Measurements from ENCODE around the gene UBE2J2.
A peak's percentile ranks its signal among the peaks of the same experiment; 100 is the strongest.

Gene UBE2J2

DNA sequence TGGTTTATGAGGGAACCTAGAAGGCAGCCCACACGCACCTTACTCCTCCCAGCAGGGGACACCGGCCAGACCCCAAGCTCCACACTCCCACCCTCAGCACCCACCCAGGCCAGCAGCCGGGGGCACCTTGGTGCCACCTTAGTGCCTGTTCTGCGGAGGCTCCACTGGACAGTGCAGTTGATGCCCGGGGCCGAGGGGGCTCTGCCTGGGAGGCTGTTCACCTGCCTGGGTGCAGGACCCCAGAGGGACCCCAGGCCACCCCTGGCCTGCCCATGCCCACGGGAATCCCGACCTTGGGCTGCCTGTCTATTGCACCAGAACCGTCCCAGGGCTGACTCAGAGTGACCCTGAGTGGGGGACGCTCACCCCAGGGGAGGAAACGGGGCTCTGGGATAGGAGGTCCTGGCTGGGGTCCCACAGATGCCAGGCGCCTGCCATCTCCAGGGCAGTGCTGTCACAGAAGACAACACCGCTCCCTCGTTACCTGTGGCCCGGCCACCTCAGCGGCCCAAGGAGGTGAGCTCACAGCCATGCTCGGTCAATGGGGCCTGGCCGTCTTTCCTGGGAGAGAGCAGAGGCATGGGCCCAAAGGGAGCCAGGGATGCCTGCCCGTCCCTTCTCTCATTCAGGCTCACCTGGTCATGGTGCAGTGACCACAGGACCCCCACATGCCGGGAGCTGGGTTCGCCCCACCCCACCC lies 7.3 kb upstream of the UBE2J2 start:
- no peak for DNase-seq (ENCODE audit: low spot score)

- no peak for DNase-seq (ENCODE audit: low spot score)
These were observed 5.4 kb upstream of the UBE2J2 start for GRCh38 chr1:1279028-1279427.

GRCh38 chr1:1278620-1279019 lies 5.0 kb upstream of the UBE2J2 start:
- DNase-seq (ENCODE audit: low spot score), result no peak

GRCh38 chr1:1275836-1276235 lies 2.2 kb upstream of the UBE2J2 start:
- DNase-seq (ENCODE audit: low spot score), result no peak

GRCh38 chr1:1274931-1275431 lies 1.3 kb upstream of the UBE2J2 start:
- no peak for DNase-seq (ENCODE audit: low spot score)

- no peak for DNase-seq (ENCODE audit: low spot score)
These were observed 761 bp upstream of the UBE2J2 start for GRCh38 chr1:1274299-1274930.

- DNase-seq (ENCODE audit: low spot score), result no peak
These were observed 494 bp downstream of the UBE2J2 start for GRCh38 chr1:1273209-1273511.

DNA sequence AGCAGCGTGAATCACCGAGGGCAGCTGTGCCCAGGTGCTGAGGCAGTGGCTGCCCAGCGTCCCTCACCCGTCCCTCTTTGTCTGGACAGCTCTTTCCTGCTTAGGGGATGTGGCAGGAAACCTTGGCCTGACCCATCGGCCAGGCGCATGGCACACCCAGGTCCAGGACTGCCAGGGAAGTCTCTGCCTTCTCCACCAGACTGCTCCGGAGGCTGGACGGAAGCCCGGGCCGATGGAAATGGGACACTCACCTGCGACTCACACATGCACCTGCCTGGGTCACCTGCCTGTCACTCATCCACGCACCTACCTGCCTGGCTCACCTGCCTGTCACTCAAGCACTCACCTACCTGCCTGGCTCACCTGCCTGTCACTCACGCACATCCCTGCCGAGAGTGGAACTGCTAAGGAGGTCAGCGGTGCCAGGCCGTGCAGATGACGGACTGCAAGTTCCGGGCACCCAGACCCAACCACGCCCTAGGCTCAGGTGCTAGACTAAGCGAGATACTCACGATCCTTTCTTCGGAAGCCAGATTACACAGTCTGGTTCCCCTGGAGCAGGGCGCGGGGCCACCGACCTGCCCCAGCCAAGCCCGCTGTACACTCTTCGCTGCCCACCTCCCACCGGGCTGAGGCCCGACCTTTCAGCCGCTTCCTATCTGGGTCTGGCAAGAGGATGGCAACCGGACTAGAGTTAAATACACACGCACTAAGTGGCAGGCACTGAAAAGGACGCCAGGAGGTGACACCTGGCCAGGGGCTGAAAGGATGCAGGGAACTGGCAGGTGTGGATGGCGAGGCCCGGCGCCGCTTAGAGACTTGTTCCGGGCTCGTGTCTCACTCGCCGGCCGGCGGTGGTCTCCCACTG lies 1.1 kb downstream of the UBE2J2 start:
- DNase-seq (ENCODE audit: low spot score), result no peak

DNA sequence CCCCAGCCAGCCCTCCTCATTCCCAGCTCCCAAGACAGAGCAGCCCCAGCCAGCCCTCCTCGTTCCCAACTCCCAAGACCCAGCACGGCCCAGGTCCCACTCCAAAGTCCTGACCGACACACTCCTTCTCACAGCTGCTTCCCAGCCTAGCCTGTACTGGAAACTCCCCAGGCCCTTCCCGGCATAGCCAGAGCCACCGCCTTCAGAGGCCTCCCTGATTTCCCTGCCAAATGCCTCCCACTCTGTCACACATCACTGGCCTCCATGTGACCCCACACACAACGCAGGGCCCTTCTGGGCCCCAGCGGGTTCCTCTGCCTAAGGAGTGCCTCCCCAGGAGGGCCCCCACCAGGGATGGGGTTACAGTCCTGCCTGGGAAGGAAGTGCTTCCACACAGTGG lies 2.8 kb downstream of the UBE2J2 start:
- no peak for DNase-seq (ENCODE audit: low spot score)

DNA sequence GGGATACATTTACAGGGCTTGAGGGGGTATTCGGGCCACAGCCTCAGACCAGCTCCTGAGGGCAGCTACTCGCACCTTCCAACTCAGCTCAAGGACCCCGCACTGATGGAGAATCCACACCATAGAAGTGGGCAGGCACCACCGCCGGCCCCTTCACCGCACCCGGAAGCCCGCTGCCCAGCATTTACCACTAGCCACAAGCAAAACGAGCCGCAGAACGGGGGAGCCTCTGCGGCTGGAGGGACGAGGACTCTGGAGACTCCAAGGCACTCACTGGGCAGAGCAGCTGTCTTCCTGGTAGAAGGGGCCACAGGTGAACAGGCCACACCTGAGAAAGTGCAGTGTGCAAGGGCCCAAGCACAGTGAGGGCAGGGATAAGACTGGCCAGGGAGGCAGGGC lies 5.4 kb downstream of the UBE2J2 start:
- no peak for DNase-seq (ENCODE audit: low spot score)

GRCh38 chr1:1267488-1268283 lies 6.0 kb downstream of the UBE2J2 start:
- no peak for DNase-seq (ENCODE audit: low spot score)

DNA sequence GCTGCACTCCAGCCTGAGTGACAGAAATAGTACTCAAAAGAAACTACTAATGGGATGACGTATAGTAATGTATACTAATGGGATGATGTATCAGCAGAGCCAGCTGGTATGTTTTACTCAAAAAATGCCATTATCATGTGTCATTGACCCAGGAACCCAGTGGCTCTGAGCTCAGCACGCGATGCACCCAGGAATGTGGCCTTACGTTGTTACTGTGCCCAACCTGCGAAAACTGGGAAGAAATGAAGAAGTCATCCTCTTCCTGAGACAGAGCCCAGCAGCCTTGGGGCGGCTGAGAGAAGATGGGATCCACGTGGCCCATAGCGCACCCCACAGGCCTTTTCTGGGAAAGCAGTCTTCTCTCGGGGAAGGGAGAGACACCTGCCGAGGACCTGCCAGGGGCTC lies 8.8 kb downstream of the UBE2J2 start:
- DNase-seq (ENCODE audit: low spot score), result no peak

DNA sequence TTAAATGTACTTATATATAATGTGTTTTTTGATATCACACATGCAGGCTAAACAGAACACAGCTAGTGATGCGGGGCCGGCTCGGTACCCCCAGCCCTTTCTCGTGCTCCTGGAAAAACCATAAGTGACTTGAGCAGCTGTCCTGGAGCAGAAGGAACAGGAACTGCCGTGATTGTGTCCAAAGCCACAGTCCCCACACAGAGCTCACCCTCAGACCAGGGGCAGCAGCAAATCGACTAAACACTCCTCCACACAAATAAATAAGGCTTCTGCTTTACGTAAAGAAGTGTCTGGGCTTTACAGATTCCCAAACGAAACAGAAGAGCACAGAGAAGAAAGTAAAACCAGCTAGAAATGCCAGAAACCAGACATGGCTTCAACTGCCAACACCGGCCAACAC lies 9.6 kb downstream of the UBE2J2 start:
- no peak for DNase-seq (ENCODE audit: low spot score)

DNA sequence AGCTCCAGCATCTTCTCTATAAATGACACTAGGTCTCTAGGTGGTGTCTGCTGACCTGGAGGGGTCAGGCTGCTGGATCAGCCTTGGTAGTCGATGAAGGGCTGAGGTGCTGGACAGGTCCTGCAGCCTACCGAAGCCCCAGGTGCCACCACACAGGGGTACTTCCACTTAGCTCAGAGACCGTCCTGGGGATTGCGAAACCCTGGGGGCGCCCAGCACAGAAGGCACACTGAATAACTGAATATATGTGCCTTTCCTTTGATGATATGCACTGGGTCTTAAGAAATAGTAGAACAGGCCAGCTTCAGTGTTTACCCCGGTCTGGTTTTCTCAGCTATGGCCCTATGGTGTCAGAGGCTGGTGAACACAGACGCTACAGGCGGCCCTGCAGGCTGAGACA lies 10.9 kb downstream of the UBE2J2 start:
- no peak for DNase-seq (ENCODE audit: low spot score)

GRCh38 chr1:1262071-1262470 lies 11.6 kb downstream of the UBE2J2 start:
- DNase-seq (ENCODE audit: low spot score), result no peak

GRCh38 chr1:1260843-1261560 lies 12.7 kb downstream of the UBE2J2 start:
- no peak for DNase-seq (ENCODE audit: low spot score)

GRCh38 chr1:1259951-1260600 lies 13.6 kb downstream of the UBE2J2 start:
- DNase-seq (ENCODE audit: low spot score), result peak; percentile 38

GRCh38 chr1:1259540-1259939 lies 14.1 kb downstream of the UBE2J2 start:
- DNase-seq (ENCODE audit: low spot score), result no peak

DNA sequence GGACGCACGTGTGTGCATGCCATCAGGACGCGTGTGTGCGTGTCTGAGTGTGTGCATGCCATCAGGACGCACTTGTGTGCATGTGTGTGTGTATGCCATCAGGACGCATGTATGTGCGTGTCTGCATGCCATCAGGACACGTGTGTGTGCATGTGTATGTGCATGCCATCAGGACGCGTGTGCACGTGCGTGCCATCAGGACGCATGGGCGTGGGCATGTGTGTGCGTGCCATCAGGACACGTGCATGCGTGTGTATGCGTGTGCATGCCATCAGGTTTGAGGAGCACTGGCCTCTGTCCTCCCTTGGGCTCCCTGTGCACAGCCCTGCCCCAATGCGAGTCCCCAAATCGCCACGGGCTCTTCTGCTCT lies 14.6 kb downstream of the UBE2J2 start:
- no peak for DNase-seq (ENCODE audit: low spot score)

- no peak for DNase-seq (ENCODE audit: low spot score)
These were observed 16.4 kb downstream of the UBE2J2 start for GRCh38 chr1:1256956-1257871.

All from Ammon's horn (tissue), 1 donor.